DND-41 (cell line): ENCODE data around the gene OGDH.

Source experiments
- EZH2 ChIP-seq: IDR thresholded peaks from 3 replicates; pipeline ENCODE4 v1.6.1; 2012; ENCODE audit warnings: borderline replicate concordance, low read depth, mild to moderate bottlenecking, moderate library complexity, low read length, inconsistent platforms; ENCODE audit not compliant: severe bottlenecking
- TF ChIP-seq, protein P1 (sequence below): IDR thresholded peaks from 2 replicates; pipeline ENCODE4 v1.5.1; 2012; ENCODE audit warnings: borderline replicate concordance, low read length, moderate library complexity, mild to moderate bottlenecking; ENCODE audit not compliant: poor library complexity, severe bottlenecking; ENCODE audit errors: extremely low read depth

DNA sequence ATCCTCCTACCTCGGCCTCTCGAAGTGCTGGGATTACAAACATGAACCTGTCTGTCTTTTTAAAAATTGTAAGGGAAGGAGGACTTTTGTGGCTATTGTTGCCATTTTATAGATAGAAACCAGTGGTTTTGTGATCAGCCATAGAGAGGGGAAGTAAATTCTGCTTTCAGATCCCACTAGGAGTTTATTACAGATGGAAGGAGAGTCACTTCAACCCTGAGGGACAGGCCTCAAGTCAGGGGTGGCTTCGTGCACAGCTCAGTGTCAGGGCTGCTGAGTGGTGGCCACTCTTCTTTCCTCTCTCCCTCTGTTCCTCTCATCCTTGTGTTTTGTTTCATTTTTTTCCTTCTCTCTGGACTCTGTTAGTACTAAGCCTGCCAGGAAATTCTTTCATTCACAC lies 60.8 kb downstream of the OGDH start:
- TF ChIP-seq, protein P1, sequence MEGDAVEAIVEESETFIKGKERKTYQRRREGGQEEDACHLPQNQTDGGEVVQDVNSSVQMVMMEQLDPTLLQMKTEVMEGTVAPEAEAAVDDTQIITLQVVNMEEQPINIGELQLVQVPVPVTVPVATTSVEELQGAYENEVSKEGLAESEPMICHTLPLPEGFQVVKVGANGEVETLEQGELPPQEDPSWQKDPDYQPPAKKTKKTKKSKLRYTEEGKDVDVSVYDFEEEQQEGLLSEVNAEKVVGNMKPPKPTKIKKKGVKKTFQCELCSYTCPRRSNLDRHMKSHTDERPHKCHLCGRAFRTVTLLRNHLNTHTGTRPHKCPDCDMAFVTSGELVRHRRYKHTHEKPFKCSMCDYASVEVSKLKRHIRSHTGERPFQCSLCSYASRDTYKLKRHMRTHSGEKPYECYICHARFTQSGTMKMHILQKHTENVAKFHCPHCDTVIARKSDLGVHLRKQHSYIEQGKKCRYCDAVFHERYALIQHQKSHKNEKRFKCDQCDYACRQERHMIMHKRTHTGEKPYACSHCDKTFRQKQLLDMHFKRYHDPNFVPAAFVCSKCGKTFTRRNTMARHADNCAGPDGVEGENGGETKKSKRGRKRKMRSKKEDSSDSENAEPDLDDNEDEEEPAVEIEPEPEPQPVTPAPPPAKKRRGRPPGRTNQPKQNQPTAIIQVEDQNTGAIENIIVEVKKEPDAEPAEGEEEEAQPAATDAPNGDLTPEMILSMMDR = no peak
- TF ChIP-seq EZH2 = no peak
